HUES48 (cell line): ENCODE data around the gene EPHB2.
A peak's percentile ranks its signal among the peaks of the same experiment; 100 is the strongest.

ENCODE experiments used
- H3K27ac ChIP-seq: one replicate; pipeline ENCODE4 v1.7.0; 2013; ENCODE audit warnings: low read depth, low read length, inconsistent platforms
- H3K27me3 ChIP-seq: 2 replicates; pipeline ENCODE4 v1.6.1; 2013; ENCODE audit warnings: mild to moderate bottlenecking, low read length; ENCODE audit not compliant: control insufficient read depth, insufficient read depth
- H3K36me3 ChIP-seq: 2 replicates; pipeline ENCODE4 v1.6.1; 2013; ENCODE audit warnings: low read length; ENCODE audit not compliant: control insufficient read depth, insufficient read depth
- H3K4me1 ChIP-seq: 2 replicates; pipeline ENCODE4 v1.6.1; 2013; ENCODE audit warnings: mild to moderate bottlenecking, low read length; ENCODE audit not compliant: control insufficient read depth, insufficient read depth
- H3K4me3 ChIP-seq: 2 replicates; pipeline ENCODE4 v1.5.1; 2013; ENCODE audit warnings: mild to moderate bottlenecking, low read depth, low read length
- H3K9ac ChIP-seq: 2 replicates; pipeline ENCODE4 v1.6.1; 2013; ENCODE audit warnings: mild to moderate bottlenecking, low read depth, low read length, moderate library complexity
- H3K9me3 ChIP-seq: 2 replicates; pipeline ENCODE4 v1.6.1; 2013; ENCODE audit warnings: low read length; ENCODE audit not compliant: control insufficient read depth, insufficient read depth

EPHB2 gene

DNA sequence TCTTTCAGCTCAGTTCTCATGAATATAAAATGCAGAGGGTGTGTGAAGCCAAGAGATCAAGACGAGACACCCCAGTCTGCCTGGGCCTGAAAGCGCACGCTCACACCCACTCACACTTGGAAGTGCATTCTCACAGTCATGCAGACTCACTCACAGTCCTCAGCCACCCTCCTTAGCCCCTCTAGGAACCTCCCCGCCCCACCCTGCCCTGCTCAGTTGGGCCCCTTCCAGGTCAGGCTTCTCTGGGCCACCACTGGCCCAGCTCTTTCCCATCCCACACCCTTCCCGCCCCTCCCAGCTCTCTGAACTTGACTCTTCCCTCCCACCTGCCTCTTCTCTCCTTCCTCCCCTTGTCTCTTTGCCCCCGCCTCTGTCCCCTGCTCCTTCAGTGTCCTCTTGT, 93.8 kb downstream of the EPHB2 start:
- no peak overlapping the region for H3K9ac ChIP-seq
- H3K4me3 ChIP-seq: no peak overlapping the region

GRCh38 chr1:22804969-22805671, 94.5 kb downstream of the EPHB2 start:
- no peaks in the 10 kb centered on the region for H3K9me3 ChIP-seq
- H3K27me3 ChIP-seq: no peaks in the 10 kb centered on the region
- no peaks in the 10 kb centered on the region for H3K36me3 ChIP-seq
- H3K4me3 ChIP-seq: no peak overlapping the region
- peaks cover 30% of the 10 kb centered on the region for H3K4me1 ChIP-seq
- H3K27ac ChIP-seq: peak overlapping the region; percentile 60
- no peak overlapping the region for H3K9ac ChIP-seq

More for the DNA sequence above, 93.8 kb downstream of the EPHB2 start:
- H3K27ac ChIP-seq: no peak overlapping the region
- H3K27me3 ChIP-seq: no peaks in the 10 kb centered on the region
- no peaks in the 10 kb centered on the region for H3K36me3 ChIP-seq
- H3K4me1 ChIP-seq: peaks cover 30% of the 10 kb centered on the region
- no peaks in the 10 kb centered on the region for H3K9me3 ChIP-seq

- peaks cover 30% of the 10 kb centered on the region for H3K4me1 ChIP-seq
- H3K9me3 ChIP-seq: no peaks in the 10 kb centered on the region
- H3K27me3 ChIP-seq: no peaks in the 10 kb centered on the region
- no peak overlapping the region for H3K9ac ChIP-seq
- H3K27ac ChIP-seq: peak overlapping the region; percentile 60
- no peaks in the 10 kb centered on the region for H3K36me3 ChIP-seq
- H3K4me3 ChIP-seq: no peak overlapping the region
These were observed 95.0 kb downstream of the EPHB2 start for GRCh38 chr1:22805672-22806038.

- H3K4me3 ChIP-seq: no peak overlapping the region
- H3K27ac ChIP-seq: peak overlapping the region; percentile 45
- peaks cover 30% of the 10 kb centered on the region for H3K4me1 ChIP-seq
- no peaks in the 10 kb centered on the region for H3K36me3 ChIP-seq
- H3K9ac ChIP-seq: no peak overlapping the region
- no peaks in the 10 kb centered on the region for H3K9me3 ChIP-seq
- no peaks in the 10 kb centered on the region for H3K27me3 ChIP-seq
These were observed 95.9 kb downstream of the EPHB2 start for GRCh38 chr1:22806584-22806983.

DNA sequence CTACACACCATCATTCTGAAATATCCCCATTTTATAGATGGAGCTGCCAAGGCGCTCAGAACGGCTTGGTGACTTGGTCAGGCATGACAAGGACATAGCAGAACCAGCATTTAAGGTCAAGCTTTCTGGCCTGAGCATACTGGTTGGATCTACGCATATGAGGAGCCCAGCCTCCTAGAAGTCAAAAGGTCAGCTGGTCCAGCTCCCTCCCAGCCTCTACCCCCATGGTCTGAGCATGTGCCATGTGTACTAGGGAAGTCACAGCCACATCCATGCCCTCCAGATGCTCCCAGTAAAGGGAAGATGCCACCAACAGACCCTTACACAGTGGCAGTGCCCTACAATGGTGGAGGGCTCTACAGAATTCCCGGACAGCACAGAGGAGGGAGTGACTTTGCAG, 96.7 kb downstream of the EPHB2 start:
- H3K27me3 ChIP-seq: no peaks in the 10 kb centered on the region
- H3K27ac ChIP-seq: no peak overlapping the region
- no peak overlapping the region for H3K4me3 ChIP-seq
- H3K9ac ChIP-seq: no peak overlapping the region
- no peaks in the 10 kb centered on the region for H3K9me3 ChIP-seq
- no peaks in the 10 kb centered on the region for H3K36me3 ChIP-seq
- peaks cover 28% of the 10 kb centered on the region for H3K4me1 ChIP-seq

GRCh38 chr1:22808186-22808675, 97.6 kb downstream of the EPHB2 start:
- Histone ChIP-seq H3K4me1 (peaks cover 28% of the 10 kb centered on the region), H3K36me3 (no peaks in the 10 kb centered on the region), H3K9ac (no peak overlapping the region), H3K9me3 (no peaks in the 10 kb centered on the region), H3K4me3 (no peak overlapping the region), H3K27me3 (no peaks in the 10 kb centered on the region), H3K27ac (no peak overlapping the region)

DNA sequence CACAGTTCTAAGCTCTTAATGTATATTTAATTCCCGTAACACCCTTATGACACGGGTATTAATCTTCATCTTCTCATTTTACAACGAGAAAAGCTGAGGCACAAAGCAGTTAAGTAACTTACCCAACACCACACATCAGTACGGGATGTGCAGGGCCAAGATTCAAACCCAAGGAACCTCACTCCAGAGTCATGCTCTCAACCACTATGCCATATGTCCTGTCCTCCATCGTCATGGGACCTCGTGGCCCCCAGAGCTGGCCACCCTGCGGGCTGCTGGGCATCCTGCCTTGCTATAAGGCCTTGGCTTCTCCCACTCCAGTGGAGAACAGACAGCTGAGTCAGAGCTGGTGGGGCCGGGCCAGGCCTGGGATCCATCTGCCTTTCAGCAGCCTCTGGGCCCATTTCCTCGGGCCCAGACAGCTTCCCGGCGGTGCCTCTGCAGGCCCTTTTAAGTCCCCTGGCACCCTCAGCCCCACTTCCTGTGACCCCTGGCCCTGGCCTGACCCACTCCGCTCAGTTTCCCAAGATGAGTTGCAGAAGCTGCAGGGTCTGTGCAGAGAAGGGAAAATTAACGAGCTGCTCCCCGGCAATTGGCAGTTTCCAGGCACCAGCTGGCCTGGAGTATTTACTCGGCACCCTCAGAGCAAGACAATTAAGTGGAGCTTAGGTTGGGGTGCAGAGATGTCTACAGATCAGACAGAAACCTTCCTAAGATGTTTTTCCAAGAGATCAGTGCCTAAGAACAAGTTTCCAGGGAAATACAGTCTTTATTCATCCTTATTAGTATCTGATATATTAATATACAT, 98.2 kb downstream of the EPHB2 start:
- no peaks in the 10 kb centered on the region for H3K36me3 ChIP-seq
- H3K27ac ChIP-seq: no peak overlapping the region
- no peak overlapping the region for H3K4me3 ChIP-seq
- H3K9ac ChIP-seq: no peak overlapping the region
- no peaks in the 10 kb centered on the region for H3K9me3 ChIP-seq
- no peaks in the 10 kb centered on the region for H3K27me3 ChIP-seq
- H3K4me1 ChIP-seq: peaks cover 28% of the 10 kb centered on the region

- Histone ChIP-seq H3K4me3 (no peak overlapping the region), H3K27me3 (no peaks in the 10 kb centered on the region), H3K36me3 (no peaks in the 10 kb centered on the region), H3K9ac (no peak overlapping the region), H3K27ac (no peak overlapping the region), H3K9me3 (no peaks in the 10 kb centered on the region), H3K4me1 (peaks cover 25% of the 10 kb centered on the region)
These were observed 99.1 kb downstream of the EPHB2 start for GRCh38 chr1:22809783-22810182.

DNA sequence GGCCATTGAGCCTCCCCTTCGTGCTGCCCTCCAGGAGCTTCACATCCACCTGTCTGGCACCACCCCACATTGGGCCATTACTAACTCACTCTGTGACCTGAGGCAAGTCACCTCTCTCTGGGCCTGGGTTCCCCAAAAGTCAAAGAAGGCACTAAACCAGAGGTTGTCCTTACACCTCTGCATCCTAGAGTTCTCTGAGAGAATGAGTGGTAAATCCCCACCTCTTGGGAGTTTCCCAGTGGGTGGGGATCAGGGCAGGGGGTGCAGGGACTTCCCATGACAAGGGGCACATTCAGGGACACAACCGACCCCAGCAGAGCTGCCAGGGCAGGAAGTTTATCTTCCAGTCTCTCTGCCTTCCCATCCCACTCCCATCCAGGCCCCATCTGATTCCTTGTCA, 99.7 kb downstream of the EPHB2 start:
- H3K27me3 ChIP-seq: no peaks in the 10 kb centered on the region
- H3K4me1 ChIP-seq: peaks cover 20% of the 10 kb centered on the region
- H3K27ac ChIP-seq: no peak overlapping the region
- no peak overlapping the region for H3K4me3 ChIP-seq
- no peaks in the 10 kb centered on the region for H3K36me3 ChIP-seq
- H3K9me3 ChIP-seq: no peaks in the 10 kb centered on the region
- H3K9ac ChIP-seq: no peak overlapping the region

- Histone ChIP-seq H3K9ac (no peak overlapping the region), H3K4me3 (no peak overlapping the region), H3K36me3 (no peaks in the 10 kb centered on the region), H3K4me1 (0 out of 2 replicates have a peak, but pooled peaks cover 3% of the 10 kb centered on the region), H3K27me3 (no peaks in the 10 kb centered on the region), H3K9me3 (no peaks in the 10 kb centered on the region), H3K27ac (no peak overlapping the region)
These were observed 101.6 kb downstream of the EPHB2 start for GRCh38 chr1:22812092-22812880.
